Fibroblast of skin of right biceps (primary cell): ENCODE data around the gene RPUSD4.

ENCODE experiments used
- DNase-seq: peaks from one replicate; pipeline ENCODE4 v3.0.0-alpha.2; 2013

RPUSD4 gene

DNA sequence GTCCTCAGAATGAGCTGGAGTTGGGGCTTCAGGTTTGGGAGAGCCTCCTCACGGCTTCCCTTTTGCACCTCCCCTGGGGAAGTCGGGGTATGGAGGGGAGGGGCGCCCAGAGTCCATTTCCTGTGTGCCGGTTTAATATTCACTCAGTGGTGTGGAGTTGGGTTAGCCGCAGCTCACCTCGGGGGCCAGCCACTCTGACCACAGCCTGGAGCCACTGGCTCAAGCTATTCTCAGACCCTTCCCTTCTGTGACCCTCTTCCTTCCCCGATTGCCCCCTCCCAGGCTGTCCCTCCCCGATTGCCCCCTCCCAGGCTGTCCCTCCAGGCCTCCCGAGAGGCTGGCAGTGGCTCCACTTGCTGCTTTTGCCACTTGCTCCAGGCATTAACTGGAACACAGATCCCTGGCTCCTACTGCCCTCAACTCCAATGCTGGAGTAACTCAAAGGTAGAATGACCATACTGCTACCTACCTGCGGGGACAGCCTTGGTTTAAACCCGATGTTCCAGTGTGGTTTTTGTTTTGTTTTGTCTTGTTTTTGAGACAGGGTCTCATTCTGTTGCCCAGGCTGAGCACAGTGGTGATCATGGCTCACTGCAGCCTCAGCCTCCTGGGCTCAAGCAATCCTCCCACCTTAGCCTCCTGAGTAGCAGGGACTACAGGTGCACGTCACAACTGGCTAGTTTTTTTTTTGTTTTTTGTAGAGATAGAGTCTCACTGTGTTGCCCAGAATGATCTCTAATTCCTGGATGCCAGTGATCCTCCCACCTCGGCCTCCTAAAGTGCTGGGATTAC, 29.3 kb downstream of the RPUSD4 start:
- DNase-seq = no peak

- DNase-seq = no peak
Observed at GRCh38 chr11:126176853-126177470, 34.5 kb downstream of the RPUSD4 start.

GRCh38 chr11:126175393-126175792, 36.1 kb downstream of the RPUSD4 start:
- peak; percentile 64 for DNase-seq

DNA sequence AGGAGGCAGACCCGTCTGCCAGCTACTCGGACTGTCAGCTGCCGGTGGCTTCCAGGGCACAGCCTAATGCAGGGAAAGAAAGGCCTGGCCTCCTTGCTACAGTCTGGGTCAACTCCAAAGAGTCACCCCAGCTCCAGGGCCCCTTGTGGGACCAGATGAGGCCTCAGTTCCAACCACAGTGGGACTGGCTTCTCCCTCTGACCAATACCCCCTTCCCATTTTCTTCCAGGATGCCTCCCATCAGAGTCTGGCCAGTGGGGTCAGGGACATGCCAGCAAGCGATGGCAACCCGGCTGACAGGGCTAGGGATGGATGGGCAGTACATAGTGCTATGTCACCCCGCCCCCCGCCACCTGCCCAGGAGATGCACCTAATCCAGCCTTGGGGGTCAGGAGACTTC, 36.6 kb downstream of the RPUSD4 start:
- no peak for DNase-seq

DNA sequence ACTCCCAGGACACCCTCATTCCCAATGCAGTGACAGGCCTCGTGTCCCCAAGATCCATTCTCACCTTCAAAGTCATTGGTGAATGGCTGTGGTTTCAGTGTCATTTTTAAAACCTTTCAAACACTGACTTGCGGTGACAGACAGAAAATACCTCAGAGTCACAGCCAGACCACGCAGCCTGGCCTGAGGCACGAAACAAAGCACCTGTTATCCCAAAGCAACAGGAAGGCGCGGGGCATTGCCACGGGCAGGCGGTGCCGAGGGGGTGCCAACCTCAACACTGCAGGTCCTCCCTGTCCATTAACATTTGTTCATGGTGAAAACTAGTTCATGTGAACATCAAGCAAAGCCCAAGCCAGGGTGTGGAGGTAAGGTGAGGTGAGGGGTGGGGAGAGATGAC, 38.2 kb downstream of the RPUSD4 start:
- no peak for DNase-seq

- DNase-seq = peak; percentile 84
Observed at GRCh38 chr11:126172596-126173038, 38.8 kb downstream of the RPUSD4 start.

DNA sequence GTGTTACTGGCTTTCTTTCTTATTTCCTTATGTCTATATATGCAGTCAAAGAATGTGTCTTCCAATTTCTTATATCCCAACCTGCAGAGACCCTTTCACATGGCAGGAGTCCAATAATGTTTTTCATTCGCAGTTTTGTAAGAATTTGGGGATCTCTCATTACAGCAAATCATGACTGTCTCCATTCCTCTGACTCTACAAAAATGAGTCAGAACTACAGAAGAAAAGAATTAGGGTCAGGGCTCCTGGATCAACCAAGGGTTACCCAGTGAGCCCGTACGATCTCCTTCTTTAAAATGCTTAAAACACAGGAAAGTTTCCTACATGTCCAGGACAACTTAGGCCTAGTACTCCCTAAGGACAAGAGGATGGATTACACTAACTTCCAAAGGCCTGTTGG, 42.2 kb downstream of the RPUSD4 start:
- peak; percentile 25 for DNase-seq

DNA sequence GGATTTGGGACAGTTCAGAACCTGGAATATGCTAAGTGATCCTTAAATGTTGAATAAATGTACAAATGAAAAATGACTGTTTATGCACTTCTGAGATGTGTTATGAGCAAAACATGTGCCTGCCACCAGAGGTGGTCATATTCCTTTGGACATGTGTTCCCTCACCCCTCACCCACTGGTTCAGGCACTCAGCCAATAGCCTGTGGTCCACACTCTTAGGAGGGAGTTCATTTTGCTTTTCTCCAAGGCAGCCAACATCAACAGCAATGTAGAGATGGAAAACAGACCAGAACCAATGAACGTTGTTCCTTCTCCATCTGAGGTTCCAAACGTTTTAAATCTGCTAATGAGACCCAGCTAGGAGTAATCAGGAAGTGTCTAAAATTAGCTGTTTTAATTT, 44.0 kb downstream of the RPUSD4 start:
- peak; percentile 38 for DNase-seq

DNA sequence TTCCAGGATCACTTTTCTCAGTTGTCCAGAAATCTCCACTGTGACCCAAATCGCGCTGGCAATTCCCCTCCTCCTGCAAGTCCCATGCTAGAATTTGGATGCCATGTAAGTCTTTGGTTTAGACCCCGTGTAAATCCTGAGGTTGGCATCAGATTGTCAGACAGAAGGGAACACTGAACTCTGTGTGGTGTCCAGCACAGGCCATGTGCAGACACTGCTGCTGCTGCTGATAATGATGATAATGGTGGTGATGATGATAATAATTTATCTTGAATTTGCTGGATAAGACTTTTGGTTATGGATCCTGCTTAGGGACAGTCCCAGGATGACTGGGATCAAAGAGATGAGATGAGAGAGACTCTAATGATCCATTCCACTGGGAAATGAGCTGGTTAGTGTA, 45.0 kb downstream of the RPUSD4 start:
- DNase-seq = no peak

- DNase-seq = no peak
Observed at GRCh38 chr11:126165757-126166156, 45.7 kb downstream of the RPUSD4 start.

DNA sequence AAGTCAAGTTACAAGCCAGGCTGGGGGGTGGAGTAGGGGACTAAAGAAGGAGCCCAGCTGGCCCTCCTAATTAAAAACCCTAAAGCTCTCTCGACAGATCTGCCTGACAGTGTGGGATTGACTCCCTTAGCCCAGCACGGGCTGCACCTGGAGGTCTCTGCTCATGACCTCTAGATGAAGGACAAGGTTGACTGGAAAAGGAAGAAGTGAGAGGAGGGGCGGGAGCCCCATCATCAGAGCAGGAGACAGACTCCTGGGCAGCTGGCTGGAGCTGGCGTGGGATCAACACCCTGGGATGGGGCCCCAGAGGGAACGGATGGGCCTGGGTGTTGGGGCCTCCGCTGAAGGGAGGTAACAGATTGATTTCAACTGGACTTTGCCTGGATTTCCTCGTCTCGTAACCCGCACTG, 46.1 kb downstream of the RPUSD4 start:
- DNase-seq = no peak

GRCh38 chr11:126164781-126165180, 46.7 kb downstream of the RPUSD4 start:
- DNase-seq = no peak

GRCh38 chr11:126163779-126164178, 47.7 kb downstream of the RPUSD4 start:
- no peak for DNase-seq

- DNase-seq = peak; percentile 93
Observed at GRCh38 chr11:126163074-126163700, 48.3 kb downstream of the RPUSD4 start.

- DNase-seq = no peak
Observed at GRCh38 chr11:126162306-126163030, 49.0 kb downstream of the RPUSD4 start.

- no peak for DNase-seq
Observed at GRCh38 chr11:126161023-126161391, 50.4 kb downstream of the RPUSD4 start.

GRCh38 chr11:126160345-126161022, 51.0 kb downstream of the RPUSD4 start:
- no peak for DNase-seq

DNA sequence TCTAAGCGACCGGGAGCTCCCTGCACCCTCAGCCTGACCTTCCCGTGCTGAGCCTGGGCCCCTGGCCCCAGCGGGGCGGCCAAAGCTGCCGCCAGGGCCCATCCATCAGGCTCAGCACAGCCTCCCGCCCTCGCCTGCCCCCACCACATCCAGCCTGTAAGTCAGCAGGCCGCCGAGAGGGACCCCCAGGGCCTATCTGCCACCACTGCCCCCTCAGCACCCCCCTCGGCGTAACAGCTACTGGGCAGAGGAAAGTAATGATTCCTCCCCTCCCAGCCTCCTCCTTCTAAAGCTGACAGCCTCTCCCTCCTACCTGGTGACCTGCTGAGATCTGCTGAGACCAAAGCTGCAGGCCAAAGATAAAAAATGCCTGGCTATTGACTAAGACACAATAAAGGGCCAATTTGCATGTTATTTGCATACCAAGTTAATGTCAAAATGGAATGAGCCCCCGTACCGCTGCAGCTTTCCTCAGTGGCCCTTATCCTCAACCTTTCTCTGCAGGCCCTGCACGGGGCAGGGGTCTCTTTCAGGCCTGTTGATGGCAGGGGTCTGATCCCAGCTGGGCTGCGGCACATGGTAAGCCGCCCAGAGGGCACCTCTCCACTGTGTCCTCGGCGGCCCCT, 51.6 kb downstream of the RPUSD4 start:
- no peak for DNase-seq

DNA sequence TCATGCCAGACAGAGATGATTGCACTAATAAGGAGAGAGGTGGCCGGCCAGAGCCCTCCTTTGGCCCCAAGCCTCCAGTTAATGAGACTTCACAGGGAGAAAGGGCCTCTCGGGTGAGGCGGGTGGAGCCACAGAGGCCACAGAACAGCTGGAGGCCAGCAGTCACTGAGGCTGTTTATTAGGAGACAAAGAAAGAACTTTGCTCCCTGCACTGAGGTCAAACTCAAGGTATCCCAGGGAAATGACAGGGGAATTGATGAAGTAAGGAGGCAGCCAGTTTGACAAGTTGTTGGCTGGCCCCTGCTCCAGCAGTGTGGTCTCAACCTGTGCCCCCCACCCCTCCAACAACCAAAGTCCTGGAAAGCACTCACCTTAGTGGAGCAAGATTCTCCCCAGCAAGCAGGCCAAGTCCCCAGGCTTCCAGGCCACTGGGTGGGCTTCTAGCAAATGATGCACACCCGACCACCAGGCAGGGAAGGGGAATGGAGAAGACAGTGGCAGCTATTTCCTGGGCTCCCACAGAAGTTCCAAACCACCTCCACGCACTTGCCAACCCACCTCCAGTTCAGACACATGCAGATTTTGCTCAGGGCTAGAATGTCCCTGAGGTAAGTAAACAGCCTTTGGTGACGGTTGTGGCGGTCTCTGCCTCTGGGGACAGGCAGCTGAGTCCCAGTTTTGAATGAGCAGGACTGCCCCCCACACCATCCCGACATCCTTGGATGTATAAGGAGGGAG, 53.2 kb downstream of the RPUSD4 start:
- DNase-seq = no peak

- no peak for DNase-seq
Observed at GRCh38 chr11:126157326-126158030, 54.0 kb downstream of the RPUSD4 start.

DNA sequence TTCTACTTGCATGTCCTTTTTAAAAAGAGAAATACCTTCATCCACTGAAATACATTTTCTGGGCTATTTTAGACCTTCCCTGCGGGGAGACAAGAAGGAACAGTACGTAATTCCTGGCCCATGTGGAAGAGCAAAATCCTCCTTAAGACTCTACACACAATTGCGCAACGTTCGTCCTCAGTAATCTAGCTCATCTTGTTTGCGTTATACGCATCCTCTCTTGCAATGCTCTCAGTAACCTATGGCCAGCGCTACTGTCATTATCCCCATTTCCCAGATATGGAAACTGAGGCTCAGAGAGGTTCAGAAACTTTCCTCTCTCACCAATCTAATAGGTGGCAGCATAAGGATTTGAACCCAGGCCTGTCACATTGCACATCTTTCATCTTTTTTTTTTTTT, 54.6 kb downstream of the RPUSD4 start:
- no peak for DNase-seq
